ENCODE measurements around the gene ADAMTSL3.
"Not testable (repeated sequence)": the region's sequence is repeated elsewhere in the genome, so short reads cannot be mapped to it uniquely, and the experiment has no call there.

ADAMTSL3 gene

GRCh38 chr15:84057714-84058331, 403.9 kb downstream of the ADAMTSL3 start:
- no peak for DNase-seq

GRCh38 chr15:84063674-84064073, 409.8 kb downstream of the ADAMTSL3 start:
- not testable (repeated sequence) for DNase-seq

- not testable (repeated sequence) for DNase-seq
Observed at GRCh38 chr15:84068674-84069073, 414.8 kb downstream of the ADAMTSL3 start.

- DNase-seq, result not testable (repeated sequence)
Observed at GRCh38 chr15:84078038-84078437, 424.1 kb downstream of the ADAMTSL3 start.

- DNase-seq, result not testable (repeated sequence)
Observed at GRCh38 chr15:84079325-84079884, 425.5 kb downstream of the ADAMTSL3 start.

- DNase-seq, result peak; percentile 39
Observed at GRCh38 chr15:84079885-84080777, 426.2 kb downstream of the ADAMTSL3 start.

GRCh38 chr15:84080778-84081084, 426.8 kb downstream of the ADAMTSL3 start:
- DNase-seq, result not testable (repeated sequence)

GRCh38 chr15:84081391-84082168, 427.7 kb downstream of the ADAMTSL3 start:
- no peak for DNase-seq

GRCh38 chr15:84082739-84083138, 428.8 kb downstream of the ADAMTSL3 start:
- DNase-seq, result no peak

GRCh38 chr15:84086071-84086470, 432.1 kb downstream of the ADAMTSL3 start:
- not testable (repeated sequence) for DNase-seq

Measured in NCI-H2171 (cell line).